SK-N-SH treated with all-trans-retinoic acid at 6 μM for 48 hours (cell line): Measurements from ENCODE around the gene NEBL.

Experiments used
- BACH2 ChIP-seq: fragments of 250-450 bp; sonication (Bioruptor Pico); IDR thresholded peaks from 2 replicates; pipeline ENCODE4 v1.9.0; 2021; ENCODE audit warnings: mild to moderate bottlenecking, borderline replicate concordance
- GLIS3 ChIP-seq: fragments of 250-450 bp; sonication (Bioruptor Pico); IDR thresholded peaks from 2 replicates; pipeline ENCODE4 v1.5.0; 2020; ENCODE audit warnings: mild to moderate bottlenecking, moderate library complexity
- POU6F1 ChIP-seq: fragments of 250-450 bp; sonication (Bioruptor Pico); IDR thresholded peaks from 2 replicates; pipeline ENCODE4 v1.8.0; 2021; ENCODE audit warnings: low read depth, mild to moderate bottlenecking, moderate library complexity, borderline replicate concordance
- PPARA ChIP-seq: fragments of 250-450 bp; sonication (Bioruptor Pico); IDR thresholded peaks from 2 replicates; pipeline ENCODE4 v1.5.0; 2020; ENCODE audit warnings: mild to moderate bottlenecking, borderline replicate concordance
- RARB ChIP-seq: fragments of 250-450 bp; sonication (Bioruptor Pico); IDR thresholded peaks from 2 replicates; pipeline ENCODE4 v1.8.0; 2021; ENCODE audit warnings: mild to moderate bottlenecking, moderate library complexity
- SNAI2 ChIP-seq: fragments of 250-450 bp; sonication (Bioruptor Pico); IDR thresholded peaks from 2 replicates; pipeline ENCODE4 v1.5.0; 2020; ENCODE audit warnings: mild to moderate bottlenecking, moderate library complexity
- TOX ChIP-seq: fragments of 250-450 bp; sonication (Bioruptor Pico); IDR thresholded peaks from 2 replicates; pipeline ENCODE4 v1.8.0; 2021; ENCODE audit warnings: mild to moderate bottlenecking, moderate library complexity, borderline replicate concordance
- ZC3H10 ChIP-seq: fragments of 250-450 bp; sonication (Bioruptor Pico); IDR thresholded peaks from 2 replicates; pipeline ENCODE4 v1.5.1; 2021; ENCODE audit warnings: mild to moderate bottlenecking, moderate library complexity
- ZFP30 ChIP-seq: fragments of 450-650 bp; formaldehyde crosslinking; IDR thresholded peaks from 2 replicates; pipeline ENCODE4 v1.5.0; 2022; ENCODE audit warnings: mild to moderate bottlenecking, moderate library complexity

DNA sequence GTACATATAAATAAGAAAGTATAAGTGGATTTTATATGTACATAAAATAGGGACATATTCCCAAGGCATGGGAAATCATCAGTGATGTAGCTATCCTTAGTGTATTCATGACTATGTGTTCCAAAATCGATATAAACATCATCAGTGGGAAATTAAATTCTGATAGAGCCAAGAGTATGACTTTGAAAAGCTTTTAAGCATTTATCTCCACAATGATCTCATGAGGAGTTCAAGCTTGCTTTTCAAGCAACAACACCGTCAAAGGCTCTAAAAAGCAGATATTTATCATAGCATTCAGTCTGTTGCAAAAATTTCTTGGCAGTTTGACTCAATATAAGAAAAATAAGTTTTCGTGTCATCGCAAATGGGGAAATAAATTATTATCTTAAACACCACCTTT lies 14.5 kb upstream of the NEBL start:
- no peak for TF ChIP-seq ZC3H10 (CRISPR knock-in tag)
- TF ChIP-seq GLIS3 (CRISPR knock-in tag): no peak
- TF ChIP-seq ZFP30: no peak
- no peak for TF ChIP-seq RARB (CRISPR knock-in tag)
- TF ChIP-seq SNAI2 (CRISPR knock-in tag): no peak
- TF ChIP-seq PPARA: no peak
- TF ChIP-seq TOX (CRISPR knock-in tag): no peak
- no peak for TF ChIP-seq BACH2 (CRISPR knock-in tag)
- TF ChIP-seq POU6F1 (CRISPR knock-in tag): no peak
